ENCODE data around the gene ANXA4. TPM values are rescaled to one million over a fixed set of nuclear protein-coding genes. Genes with fewer than 3 reads are reported as not detected.

The ANXA4 gene
- total RNA-seq, result 10 to 100 TPM; 14.6 to 17.5 TPM

GRCh38 chr2:69741575-69742321 lies at the start of gene ANXA4:
ANXA4 (plus strand) TSS chr2:69742134; CDS start chr2:69781566, 39,432 bp downstream.
- DNase-seq, result peak; percentile 65
- intact Hi-C loops (cut with micrococcal nuclease), result no loop called here
- H3K9me3 Mint-ChIP-seq, result no peaks in the 10 kb centered on the region
- no peak for TF ChIP-seq CTCF (IDR thresholded peaks at IDR 0.05)
- H3K27ac Mint-ChIP-seq, result peak within 1 kb of the TSS; percentile 84
- peak; percentile 84 for ATAC-seq
- CTCF ChIA-PET, result interaction anchor here (0.7 to 5.3 kb wide), 7 partner anchors 9 to 181 kb away, joined by 3 to 47 read pairs (median 4); no protein-coding TSS in a partner anchor
- peaks cover 3% of the 10 kb centered on the region for H3K27me3 Mint-ChIP-seq
- H3K36me3 Mint-ChIP-seq (ENCODE audit: low read depth), result no peaks in the 10 kb centered on the region
- H3K4me1 Mint-ChIP-seq (ENCODE audit: low read depth), result peaks cover 11% of the 10 kb centered on the region
- POLR2A ChIA-PET, result interaction anchor here (0.8 to 1.3 kb wide), 9 partner anchors 8 to 345 kb away, joined by 3 to 5 read pairs (median 3); partner anchors contain the start of gene PCBP1
- peak within 1 kb of the TSS; percentile 83 for H3K4me3 Mint-ChIP-seq

- CTCF ChIA-PET, result interaction anchor here (1.2 to 9.5 kb wide), 2 partner anchors 22 to 127 kb away, joined by 5 to 37 read pairs; no protein-coding TSS in a partner anchor
- ATAC-seq (no peak), DNase-seq (no peak)
- intact Hi-C loops (cut with micrococcal nuclease), result no loop called here
- POLR2A ChIA-PET, result interaction anchor here (1.7 kb wide), 1 partner anchor 48 kb away, joined by 3 read pairs; no protein-coding TSS in a partner anchor
- TF ChIP-seq CTCF (IDR thresholded peaks at IDR 0.05), result no peak
- Mint-ChIP-seq H3K36me3 (ENCODE audit: low read depth) (no peaks in the 10 kb centered on the region), H3K27ac (no peak overlapping the region), H3K4me1 (ENCODE audit: low read depth) (peaks cover 76% of the 10 kb centered on the region), H3K9me3 (no peaks in the 10 kb centered on the region), H3K27me3 (no peaks in the 10 kb centered on the region), H3K4me3 (no peak overlapping the region)
These were observed 49.5 kb upstream of the ANXA4 start for GRCh38 chr2:69692424-69692823.

- Mint-ChIP-seq H3K27me3 (no peaks in the 10 kb centered on the region), H3K27ac (peak overlapping the region; percentile 90), H3K36me3 (ENCODE audit: low read depth) (no peaks in the 10 kb centered on the region), H3K4me1 (ENCODE audit: low read depth) (peaks cover 75% of the 10 kb centered on the region), H3K4me3 (peak overlapping the region; percentile 20), H3K9me3 (peaks cover 3% of the 10 kb centered on the region)
- POLR2A ChIA-PET, result interaction anchor here (0.8 to 1.1 kb wide), 4 partner anchors 9 to 133 kb away, joined by 3 read pairs; no protein-coding TSS in a partner anchor
- TF ChIP-seq CTCF (IDR thresholded peaks at IDR 0.05), result no peak
- intact Hi-C loops (cut with micrococcal nuclease), result no loop called here
- ATAC-seq (peak; percentile 31), DNase-seq (peak; percentile 43)
- CTCF ChIA-PET, result interaction anchor here (1.0 to 9.5 kb wide), 5 partner anchors 10 to 128 kb away, joined by 3 to 37 read pairs (median 5); no protein-coding TSS in a partner anchor
These were observed 48.7 kb upstream of the ANXA4 start for GRCh38 chr2:69693059-69693774.

GRCh38 chr2:69693775-69694450 lies 48.0 kb upstream of the ANXA4 start:
- H3K4me3 Mint-ChIP-seq, result peak overlapping the region; percentile 20
- no peaks in the 10 kb centered on the region for H3K27me3 Mint-ChIP-seq
- no peak for TF ChIP-seq CTCF (IDR thresholded peaks at IDR 0.05)
- peaks cover 77% of the 10 kb centered on the region for H3K4me1 Mint-ChIP-seq (ENCODE audit: low read depth)
- H3K36me3 Mint-ChIP-seq (ENCODE audit: low read depth), result no peaks in the 10 kb centered on the region
- CTCF ChIA-PET, result interaction anchor here (1.0 to 9.5 kb wide), 5 partner anchors 10 to 129 kb away, joined by 3 to 37 read pairs (median 5); no protein-coding TSS in a partner anchor
- H3K27ac Mint-ChIP-seq, result peak overlapping the region; percentile 90
- peaks cover 3% of the 10 kb centered on the region for H3K9me3 Mint-ChIP-seq
- ATAC-seq, result peak; percentile 60
- POLR2A ChIA-PET, result interaction anchor here (0.9 to 1.1 kb wide), 3 partner anchors 10 to 133 kb away, joined by 3 read pairs; no protein-coding TSS in a partner anchor
- peak; percentile 69 for DNase-seq
- intact Hi-C loops (cut with micrococcal nuclease), result no loop called here
